ENCODE data around the gene RNF150.
A peak's percentile ranks its signal among the peaks of the same experiment; 100 is the strongest.

Gene RNF150

GRCh38 chr4:141133146-141133998 lies at the start of gene RNF150 (continued):
- TF ChIP-seq ZNF302 (tag by site-specific recombination; IDR thresholded peaks at IDR 0.05; ENCODE audit: low read depth), result no peak
- no peak for TF ChIP-seq ZNF791 (tag by site-specific recombination; IDR thresholded peaks at IDR 0.05)
- 0 out of 2 replicates have a peak, but pooled peaks have one; percentile 11 for TF ChIP-seq ZNF19 (tag by site-specific recombination; IDR thresholded peaks at IDR 0.05; ENCODE audit: low read depth)
- peak; percentile 99 for TF ChIP-seq ZXDB (tag by site-specific recombination; IDR thresholded peaks at IDR 0.05)
- no peak for TF ChIP-seq ZNF391 (tag by site-specific recombination; IDR thresholded peaks at IDR 0.05; ENCODE audit: borderline replicate concordance, low read depth)
- no peak for TF ChIP-seq ZFP41 (tag by site-specific recombination; IDR thresholded peaks at IDR 0.05; ENCODE audit: borderline replicate concordance)
- TF ChIP-seq ZNF175 (tag by site-specific recombination; IDR thresholded peaks at IDR 0.05), result no peak
- TF ChIP-seq KLF1 (tag by site-specific recombination; IDR thresholded peaks at IDR 0.05), result peak; percentile 52; the same call in 1 of the 2 replicates
- TF ChIP-seq, protein P1, sequence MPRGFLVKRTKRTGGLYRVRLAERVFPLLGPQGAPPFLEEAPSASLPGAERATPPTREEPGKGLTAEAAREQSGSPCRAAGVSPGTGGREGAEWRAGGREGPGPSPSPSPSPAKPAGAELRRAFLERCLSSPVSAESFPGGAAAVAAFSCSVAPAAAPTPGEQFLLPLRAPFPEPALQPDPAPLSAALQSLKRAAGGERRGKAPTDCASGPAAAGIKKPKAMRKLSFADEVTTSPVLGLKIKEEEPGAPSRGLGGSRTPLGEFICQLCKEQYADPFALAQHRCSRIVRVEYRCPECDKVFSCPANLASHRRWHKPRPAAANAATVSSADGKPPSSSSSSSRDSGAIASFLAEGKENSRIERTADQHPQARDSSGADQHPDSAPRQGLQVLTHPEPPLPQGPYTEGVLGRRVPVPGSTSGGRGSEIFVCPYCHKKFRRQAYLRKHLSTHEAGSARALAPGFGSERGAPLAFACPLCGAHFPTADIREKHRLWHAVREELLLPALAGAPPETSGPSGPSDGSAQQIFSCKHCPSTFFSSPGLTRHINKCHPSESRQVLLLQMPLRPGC (tag by site-specific recombination; IDR thresholded peaks at IDR 0.05), result peak; percentile 54; the same call in 1 of the 2 replicates
- no peak for TF ChIP-seq ZNF23 (tag by site-specific recombination; IDR thresholded peaks at IDR 0.05; ENCODE audit: borderline replicate concordance)
- peak; percentile 21; the same call in 1 of the 2 replicates for TF ChIP-seq TRIM28 (IDR thresholded peaks at IDR 0.05; ENCODE audit: borderline replicate concordance, low read length)
- peak; percentile 28; the same call in 1 of the 2 replicates for TF ChIP-seq ZIC2 (tag by site-specific recombination; IDR thresholded peaks at IDR 0.05)
- TF ChIP-seq ZNF701 (tag by site-specific recombination; IDR thresholded peaks at IDR 0.05), result no peak
- no peak; the same call in 1 of the 2 replicates for TF ChIP-seq ZNF76 (tag by site-specific recombination; IDR thresholded peaks at IDR 0.05; ENCODE audit: borderline replicate concordance, low read depth)
- no peak for TF ChIP-seq ZNF404 (tag by site-specific recombination; IDR thresholded peaks at IDR 0.05)
- TF ChIP-seq ZNF114 (tag by site-specific recombination; IDR thresholded peaks at IDR 0.05), result no peak
- TF ChIP-seq MZF1 (tag by site-specific recombination; IDR thresholded peaks at IDR 0.05; ENCODE audit: borderline replicate concordance), result peak; percentile 25; the same call in 1 of the 2 replicates
- no peak; the same call in 1 of the 2 replicates for TF ChIP-seq KLF9 (tag by site-specific recombination; IDR thresholded peaks at IDR 0.05; ENCODE audit: low read depth)
- no peak for TF ChIP-seq HOXC10 (CRISPR knock-in tag; IDR thresholded peaks at IDR 0.05)
- TF ChIP-seq ZNF792 (tag by site-specific recombination; IDR thresholded peaks at IDR 0.05), result peak; percentile 91; the same call in 1 of the 2 replicates
- TF ChIP-seq ZFP69B (tag by site-specific recombination; IDR thresholded peaks at IDR 0.05), result peak; percentile 78; the same call in 1 of the 2 replicates
- no peak for TF ChIP-seq SALL2 (tag by site-specific recombination; IDR thresholded peaks at IDR 0.05; ENCODE audit: borderline replicate concordance)
- TF ChIP-seq IKZF3 (tag by site-specific recombination; IDR thresholded peaks at IDR 0.05), result 0 out of 2 replicates have a peak, but pooled peaks have one; percentile 27
- no peak for TF ChIP-seq ZNF626 (tag by site-specific recombination; IDR thresholded peaks at IDR 0.05)
- TF ChIP-seq ZBTB6 (tag by site-specific recombination; IDR thresholded peaks at IDR 0.05), result no peak; the same call in 1 of the 2 replicates
- TF ChIP-seq ZEB2 (tag by site-specific recombination; IDR thresholded peaks at IDR 0.05), result peak; percentile 94
- peak; percentile 91 for TF ChIP-seq ZNF654 (tag by site-specific recombination; IDR thresholded peaks at IDR 0.05; ENCODE audit: low read depth)
- TF ChIP-seq AEBP2 (tag by site-specific recombination; IDR thresholded peaks at IDR 0.05; ENCODE audit: borderline replicate concordance), result no peak
- TF ChIP-seq ZFP37 (tag by site-specific recombination; IDR thresholded peaks at IDR 0.05), result peak; percentile 58; the same call in 1 of the 2 replicates
- peak; percentile 80 for TF ChIP-seq ZBTB8A (tag by site-specific recombination; IDR thresholded peaks at IDR 0.05)
- TF ChIP-seq ZNF433 (tag by site-specific recombination; IDR thresholded peaks at IDR 0.05; ENCODE audit: low read depth), result no peak
- 0 out of 2 replicates have a peak, but pooled peaks have one; percentile 17 for TF ChIP-seq MYNN (tag by site-specific recombination; IDR thresholded peaks at IDR 0.05; ENCODE audit: borderline replicate concordance)
- TF ChIP-seq HIC1 (tag by site-specific recombination; IDR thresholded peaks at IDR 0.05), result peak; percentile 77; the same call in 1 of the 2 replicates
- TF ChIP-seq ZSCAN23 (tag by site-specific recombination; IDR thresholded peaks at IDR 0.05), result no peak; the same call in 1 of the 2 replicates
